Subcutaneous adipose tissue (tissue), 4 donors: ENCODE data around the gene RAB24. TPM values are rescaled to one million over a fixed set of nuclear protein-coding genes. Genes with fewer than 3 reads are reported as not detected.

ENCODE experiments used
- total RNA-seq, 4 donors: library from RNA; depleted of rRNA; stranded (reverse); fragments of >200 nt; gene quantifications; one replicate each; pipeline ENCODE4 v1.1.0, GENCODE V29; 2016
- TF ChIP-seq, protein P1 (sequence below): fragments of 450-650 bp; IDR thresholded peaks from one replicate; pipeline ENCODE4 v1.5.1; 2016; ENCODE audit warnings: low read depth, mild to moderate bottlenecking, control low read depth, antibody characterized with exemption, moderate library complexity

Gene RAB24
- total RNA-seq, 4 donors from 2014 or later, result 19.4 to 35.6 (median 26.3) TPM

DNA sequence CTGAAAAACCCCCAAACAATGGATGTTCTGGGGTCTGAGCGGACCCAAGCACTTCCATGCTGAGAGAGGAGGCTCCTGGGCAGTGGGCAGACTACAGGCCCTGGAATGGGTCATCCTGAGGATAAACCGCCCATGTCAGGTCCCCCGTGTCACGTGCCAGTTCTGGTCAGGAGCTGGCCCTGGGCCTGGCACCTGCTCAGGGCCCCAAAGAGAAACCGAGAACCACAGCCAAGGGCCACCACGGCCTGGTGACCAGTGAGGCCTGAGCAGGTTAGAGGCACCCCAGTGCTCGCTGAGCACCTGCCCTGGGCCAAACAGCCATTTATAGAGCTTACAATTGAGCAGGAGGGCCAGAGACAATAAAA lies 32.2 kb upstream of the RAB24 start:
- TF ChIP-seq, protein P1, sequence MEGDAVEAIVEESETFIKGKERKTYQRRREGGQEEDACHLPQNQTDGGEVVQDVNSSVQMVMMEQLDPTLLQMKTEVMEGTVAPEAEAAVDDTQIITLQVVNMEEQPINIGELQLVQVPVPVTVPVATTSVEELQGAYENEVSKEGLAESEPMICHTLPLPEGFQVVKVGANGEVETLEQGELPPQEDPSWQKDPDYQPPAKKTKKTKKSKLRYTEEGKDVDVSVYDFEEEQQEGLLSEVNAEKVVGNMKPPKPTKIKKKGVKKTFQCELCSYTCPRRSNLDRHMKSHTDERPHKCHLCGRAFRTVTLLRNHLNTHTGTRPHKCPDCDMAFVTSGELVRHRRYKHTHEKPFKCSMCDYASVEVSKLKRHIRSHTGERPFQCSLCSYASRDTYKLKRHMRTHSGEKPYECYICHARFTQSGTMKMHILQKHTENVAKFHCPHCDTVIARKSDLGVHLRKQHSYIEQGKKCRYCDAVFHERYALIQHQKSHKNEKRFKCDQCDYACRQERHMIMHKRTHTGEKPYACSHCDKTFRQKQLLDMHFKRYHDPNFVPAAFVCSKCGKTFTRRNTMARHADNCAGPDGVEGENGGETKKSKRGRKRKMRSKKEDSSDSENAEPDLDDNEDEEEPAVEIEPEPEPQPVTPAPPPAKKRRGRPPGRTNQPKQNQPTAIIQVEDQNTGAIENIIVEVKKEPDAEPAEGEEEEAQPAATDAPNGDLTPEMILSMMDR, result no peak

GRCh38 chr5:177334781-177335700 lies 31.5 kb upstream of the RAB24 start:
- TF ChIP-seq, protein P1, result no peak

DNA sequence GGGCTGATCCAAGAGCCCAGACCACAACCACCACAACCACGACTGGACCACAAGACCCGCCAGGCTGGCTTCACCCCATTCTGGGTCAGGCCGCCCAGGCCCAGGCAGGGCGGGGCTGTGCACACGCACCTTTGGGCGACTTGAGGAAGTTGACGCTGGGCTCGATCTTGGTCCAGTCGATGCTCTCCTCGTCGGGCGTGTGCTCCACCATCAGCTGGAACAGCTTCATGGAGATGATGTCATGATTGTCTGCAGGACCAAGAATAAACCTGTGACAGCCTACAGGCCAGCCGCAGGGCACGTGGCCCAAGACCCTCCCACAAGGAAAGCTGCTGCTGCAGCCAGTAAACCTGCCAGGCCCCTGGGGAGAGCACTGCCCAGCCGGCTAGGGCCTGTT lies 30.6 kb upstream of the RAB24 start:
- TF ChIP-seq, protein P1, result no peak

- TF ChIP-seq, protein P1, result no peak
Measured at GRCh38 chr5:177333420-177334154, 30.1 kb upstream of the RAB24 start.

DNA sequence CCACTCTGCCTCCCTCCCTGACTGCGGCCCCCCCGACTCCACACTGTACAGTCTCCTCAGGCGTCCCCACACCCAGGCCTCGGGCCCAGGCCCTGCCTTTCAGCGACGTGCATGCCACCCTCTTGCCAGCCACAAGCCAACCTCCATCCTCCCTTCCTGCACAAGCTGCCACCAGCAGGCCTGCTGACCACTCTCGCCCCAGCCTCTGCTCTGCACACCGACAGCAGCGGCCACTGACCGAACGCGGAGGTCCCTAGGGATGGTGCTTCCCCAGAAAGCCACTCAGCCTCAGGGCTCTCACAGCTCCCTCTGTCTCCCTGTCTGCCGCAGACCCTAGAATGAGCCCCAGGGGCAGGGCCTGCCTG lies 29.4 kb upstream of the RAB24 start:
- TF ChIP-seq, protein P1, result no peak

DNA sequence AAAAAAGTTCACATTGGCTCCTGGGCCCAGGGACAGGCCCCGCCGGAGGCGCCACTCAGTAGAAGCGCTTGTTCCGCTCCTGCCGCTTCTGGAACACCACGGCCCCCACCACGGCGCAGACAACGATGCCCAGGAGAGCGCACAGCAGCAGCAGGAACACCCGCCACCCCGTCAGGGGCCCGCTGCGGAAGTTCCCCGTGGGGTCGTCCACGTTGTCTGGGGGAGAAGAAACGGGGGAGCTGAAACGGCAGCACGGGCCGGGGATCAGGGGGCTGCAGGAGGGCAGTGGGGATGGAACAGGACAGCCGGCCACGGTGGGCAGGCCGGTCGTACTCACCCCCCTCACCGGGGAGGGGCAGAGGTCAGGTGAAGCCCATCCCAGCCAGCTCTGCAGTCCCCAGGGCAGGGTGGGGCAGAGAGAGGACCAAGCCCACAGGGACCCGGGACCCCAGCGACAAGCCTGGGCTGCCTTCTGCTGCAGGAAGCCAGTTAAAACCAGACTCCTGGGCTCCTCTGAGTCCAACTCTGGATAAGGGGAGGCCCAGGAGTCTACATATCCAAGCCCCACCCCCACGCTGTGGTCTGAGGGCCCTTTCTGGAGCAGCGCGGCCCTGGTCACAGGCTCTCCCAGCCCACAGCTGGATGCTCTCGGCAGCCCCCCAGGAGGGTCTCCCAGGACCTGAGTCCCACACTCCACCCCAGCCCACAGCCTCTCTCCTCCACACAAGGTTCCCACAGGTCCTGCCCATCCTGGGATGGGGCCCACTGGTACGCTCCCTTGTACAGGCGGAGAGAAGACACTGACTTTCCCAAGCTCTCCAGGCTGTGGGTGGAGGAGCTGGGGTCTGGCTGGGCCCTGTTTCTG lies 28.7 kb upstream of the RAB24 start:
- TF ChIP-seq, protein P1, result no peak
